IMR-90 (cell line): ENCODE measurements around the gene SAMD1. TPM values are rescaled to one million over a fixed set of nuclear protein-coding genes. Genes with fewer than 3 reads are reported as not detected.

ENCODE experiments used
- ATAC-seq: fragments of 200-7000 bp; cut with Tn5 transposase; 2 replicates; pipeline ENCODE4 v1.9.1; 2020; ENCODE audit warnings: low read depth, mild to moderate bottlenecking, moderate library complexity
- BruUV-seq: library from RNA; stranded (reverse); fragments of 400-500 nt; replicated peaks from 2 replicates; lab custom pipeline; 2021; lab: Mats Ljungman, UMichigan
- CTCF ChIA-PET: fragments of 300-600 bp; formaldehyde crosslinking; extraction: SDS; loops from one replicate; lab custom pipeline; 2021; ENCODE audit warnings: antibody characterized with exemption; lab: Yijun Ruan, JAX
- POLR2A ChIA-PET: fragments of 300-600 bp; sonication (Branson Sonifier 250); formaldehyde crosslinking; loops from one replicate; lab custom pipeline; 2022; ENCODE audit warnings: antibody characterized with exemption; ENCODE audit not compliant: unreplicated experiment; lab: Charles Lee
- DNase-seq: peaks from one replicate; pipeline ENCODE4 v3.0.0; 2013
- H2AFZ ChIP-seq: replicated peaks from 2 replicates; pipeline ENCODE3; 2013; ENCODE audit warnings: low read length, mild to moderate bottlenecking; ENCODE audit not compliant: poor library complexity
- H2AK5ac ChIP-seq: 2 replicates; pipeline ENCODE4 v1.6.1; 2013; ENCODE audit warnings: low read depth, low read length, inconsistent platforms
- H2AK9ac ChIP-seq: replicated peaks from 2 replicates; pipeline ENCODE3; 2013; ENCODE audit warnings: mild to moderate bottlenecking, low read depth, low read length, moderate library complexity; ENCODE audit not compliant: poor library complexity
- H2BK120ac ChIP-seq: 2 replicates; pipeline ENCODE4 v1.6.1; 2013; ENCODE audit warnings: low read depth, low read length, inconsistent platforms
- H2BK15ac ChIP-seq: 3 replicates; pipeline ENCODE4 v1.6.1; 2013; ENCODE audit warnings: low read depth, low read length, inconsistent platforms
- H2BK20ac ChIP-seq: 2 replicates; pipeline ENCODE4 v1.6.1; 2013; ENCODE audit warnings: low read depth, mild to moderate bottlenecking, inconsistent platforms, low read length, moderate library complexity
- H2BK5ac ChIP-seq: 2 replicates; pipeline ENCODE4 v1.6.1; 2013; ENCODE audit warnings: mild to moderate bottlenecking, low read depth, low read length, inconsistent platforms; ENCODE audit not compliant: poor library complexity, severe bottlenecking
- H3K14ac ChIP-seq: replicated peaks from 2 replicates; pipeline ENCODE4 v1.6.1; 2013; ENCODE audit warnings: low read depth, low read length, inconsistent platforms
- H3K18ac ChIP-seq: 2 replicates; pipeline ENCODE4 v1.6.1; 2013; ENCODE audit warnings: low read depth, low read length, control low read depth
- H3K23ac ChIP-seq: 2 replicates; pipeline ENCODE4 v1.6.1; 2013; ENCODE audit warnings: low read depth, low read length, inconsistent platforms
- H3K27ac ChIP-seq: 2 replicates; pipeline ENCODE4 v1.5.1; 2013; ENCODE audit warnings: mild to moderate bottlenecking, control low read depth, low read length; ENCODE audit not compliant: insufficient read depth
- H3K27me3 ChIP-seq: 2 replicates; pipeline ENCODE4 v1.6.1; 2013; ENCODE audit warnings: low read length; ENCODE audit not compliant: control insufficient read depth, insufficient read depth
- H3K36me3 ChIP-seq: 2 replicates; pipeline ENCODE4 v1.6.1; 2013; ENCODE audit warnings: low read length, mixed read lengths; ENCODE audit not compliant: control insufficient read depth, insufficient read depth
- H3K4ac ChIP-seq: 2 replicates; pipeline ENCODE4 v1.6.1; 2013; ENCODE audit warnings: low read depth, low read length, inconsistent platforms
- H3K4me1 ChIP-seq: 2 replicates; pipeline ENCODE4 v1.6.1; 2013; ENCODE audit warnings: low read length, mixed read lengths; ENCODE audit not compliant: control insufficient read depth, insufficient read depth
- H3K4me2 ChIP-seq: 2 replicates; pipeline ENCODE4 v1.6.1; 2013; ENCODE audit warnings: low read depth, mild to moderate bottlenecking, control low read depth, low read length, moderate library complexity
- H3K4me3 ChIP-seq: 2 replicates; pipeline ENCODE4 v1.5.1; 2013; ENCODE audit warnings: low read depth, mild to moderate bottlenecking, control low read depth, low read length, moderate library complexity; ENCODE audit not compliant: insufficient read depth
- H3K56ac ChIP-seq: 2 replicates; pipeline ENCODE4 v1.6.1; 2013; ENCODE audit warnings: low read length, inconsistent platforms; ENCODE audit not compliant: insufficient read depth; ENCODE audit errors: extremely low read depth
- H3K79me1 ChIP-seq, 2 experiments: 2 replicates each; pipeline ENCODE4 v1.6.1; 2013; ENCODE audit warnings: low read length in 2 of 2, inconsistent platforms in 1 of 2, low read depth in 1 of 2
- H3K9ac ChIP-seq: 2 replicates; pipeline ENCODE4 v1.6.1; 2013; ENCODE audit warnings: low read depth, low read length, control low read depth
- H3K9me1 ChIP-seq: 2 replicates; pipeline ENCODE4 v1.6.1; 2013; ENCODE audit warnings: low read length, inconsistent platforms; ENCODE audit not compliant: insufficient read depth
- H3K9me3 ChIP-seq: 2 replicates; pipeline ENCODE4 v1.6.1; 2013; ENCODE audit warnings: low read length; ENCODE audit not compliant: control insufficient read depth, insufficient read depth
- H4K20me1 ChIP-seq: 2 replicates; pipeline ENCODE4 v1.6.1; 2013; ENCODE audit warnings: low read length, inconsistent platforms; ENCODE audit not compliant: insufficient read depth
- H4K5ac ChIP-seq: 2 replicates; pipeline ENCODE4 v1.6.1; 2013; ENCODE audit warnings: mild to moderate bottlenecking, low read depth, low read length, control low read depth
- H4K8ac ChIP-seq, 2 experiments: 2 replicates each; pipeline ENCODE4 v1.6.1; 2013; ENCODE audit warnings: low read depth in 2 of 2, low read length in 2 of 2, control low read depth in 1 of 2, inconsistent platforms in 1 of 2
- H4K91ac ChIP-seq: 2 replicates; pipeline ENCODE4 v1.6.1; 2013; ENCODE audit warnings: low read depth, low read length, inconsistent platforms; ENCODE audit not compliant: insufficient read depth
- POLR2A ChIP-seq: IDR thresholded peaks from 2 replicates; pipeline ENCODE4 v1.6.1; 2012; ENCODE audit warnings: mild to moderate bottlenecking, low read depth, low read length
- WGBS, 2 experiments: methylation state at CpG; one replicate each; pipeline versions ENCODE4 v1.1.5 to v1.1.7; 2013; ENCODE audit warnings: missing lambda C conversion rate in 2 of 2; ENCODE audit not compliant: insufficient read length in 1 of 2; ENCODE audit errors: extremely low coverage in 2 of 2; 5-methylcytosine and 5-hydroxymethylcytosine counted together
- dilution Hi-C: fragments of 300-500 bp; cut with HindIII; formaldehyde crosslinking; loops from one replicate; pipeline ENCODE4 v1.14.3; 2018; ENCODE audit warnings: low sequenced_read_pairs; ENCODE audit not compliant: unreplicated experiment
- in situ Hi-C: fragments of 300-500 bp; cut with MboI; formaldehyde crosslinking; loops from 3 replicates; pipeline ENCODE4 v1.14.3; 2019; ENCODE audit warnings: low sequenced_read_pairs, inconsistent platforms, mixed read lengths
- intact Hi-C: fragments of 100-400 bp; cut with micrococcal nuclease; formaldehyde crosslinking; loops from 2 replicates; pipeline ENCODE4 v1.10.0; 2022
- polyA plus RNA-seq, 3 experiments: library from polyadenylated mRNA; depleted of rRNA; stranded (reverse); fragments of >200 nt; gene quantifications; 2 replicates each; pipeline ENCODE4 v1.2.3, GENCODE V29; 2012; ENCODE audit warnings: low replicate concordance in 1 of 3
- total RNA-seq: library from RNA; depleted of rRNA; stranded (reverse); fragments of >200 nt; gene quantifications from 2 replicates; pipeline ENCODE4 v1.2.3, GENCODE V29; 2012
- TF ChIP-seq, protein P1 (sequence below): conservative IDR thresholded peaks from 2 replicates; pipeline ENCODE4 v1.5.1; 2012; ENCODE audit warnings: mild to moderate bottlenecking, low read depth, low read length, improper control_type of control experiment

SAMD1 gene
- total and polyA plus RNA-seq, 2 of the 4 experiments (the other 2 are of a cell fraction) = 6.5 to 14.1 TPM

DNA sequence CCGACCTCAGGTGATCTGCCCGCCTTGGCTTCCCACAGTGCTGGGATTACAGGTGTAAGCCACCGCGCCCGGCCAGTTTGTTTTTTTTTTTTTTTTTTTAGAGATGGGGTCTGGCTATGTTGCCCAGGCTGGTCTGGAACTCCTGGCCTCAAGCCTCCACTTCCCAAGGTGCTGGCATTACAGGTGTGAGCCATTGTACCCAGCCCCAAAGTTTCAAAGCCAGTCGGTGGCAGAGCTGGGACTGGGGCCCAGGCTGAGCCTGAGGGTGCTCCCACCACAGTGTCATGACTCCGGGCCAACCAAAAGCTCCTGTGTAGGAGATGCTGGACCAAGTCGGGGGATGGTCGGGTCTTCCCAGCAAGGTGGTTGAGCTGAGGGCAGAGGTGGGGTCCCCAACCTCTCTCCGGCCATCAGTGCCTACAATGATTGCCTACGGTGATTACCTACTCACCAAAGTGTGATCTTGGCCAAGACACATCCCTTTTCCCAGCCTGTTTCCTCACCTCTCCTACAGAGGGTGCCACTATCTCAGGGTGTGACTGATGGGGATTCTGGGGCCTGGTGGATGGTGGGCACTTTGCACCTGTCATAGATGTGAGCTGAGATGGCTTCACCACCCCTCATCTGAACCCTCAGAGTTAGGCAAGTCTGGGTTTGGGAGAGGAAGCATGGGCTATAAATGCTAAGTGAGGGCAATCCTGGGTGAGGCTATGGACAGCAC, 5.9 kb upstream of the SAMD1 start:
- H2AK5ac ChIP-seq = no peak overlapping the region
- CTCF ChIA-PET = no interaction called here
- in situ Hi-C loops (loop anchor here (25.0 kb wide), 1 partner anchor 334 kb away; the partner anchor contains the start of genes C19orf53 and MRI1), intact Hi-C loops (no loop called here), dilution Hi-C loops (no loop called here)
- no peak overlapping the region for H3K18ac ChIP-seq
- H2BK120ac ChIP-seq = no peak overlapping the region
- no peak overlapping the region for H3K14ac ChIP-seq
- no peak overlapping the region for H2AK9ac ChIP-seq
- H3K79me1 ChIP-seq = no peaks in the 10 kb centered on the region; a peak in 1 of 4 replicates
- 100% methylated on average over 1 of the region's 11 CpGs; no CpG with 5 or more reads in 1 of the 2 experiments for WGBS, 2 experiments
- no peak overlapping the region for H2BK5ac ChIP-seq
- H2AFZ ChIP-seq = no peak overlapping the region
- DNase-seq (no peak), ATAC-seq (no peak)
- H3K9me1 ChIP-seq = peaks cover 3% of the 10 kb centered on the region; the same call in 1 of the 2 replicates
- POLR2A ChIA-PET = no interaction called here
- peaks cover 8% of the 10 kb centered on the region for H3K9me3 ChIP-seq
- no peaks in the 10 kb centered on the region for H4K20me1 ChIP-seq
- H3K27me3 ChIP-seq = no peaks in the 10 kb centered on the region
- H3K4me2 ChIP-seq = no peak overlapping the region
- no peak overlapping the region for H3K4me3 ChIP-seq
- no peak overlapping the region for H3K27ac ChIP-seq
- H3K56ac ChIP-seq = no peak overlapping the region
- BruUV-seq = no TSS peak
- H3K4me1 ChIP-seq = no peaks in the 10 kb centered on the region
- no peak overlapping the region for H4K91ac ChIP-seq
- no peak overlapping the region for H3K9ac ChIP-seq
- no peak overlapping the region for H4K8ac ChIP-seq
- H3K23ac ChIP-seq = no peak overlapping the region
- peaks cover 27% of the 10 kb centered on the region for H3K36me3 ChIP-seq
- TF ChIP-seq, protein P1, sequence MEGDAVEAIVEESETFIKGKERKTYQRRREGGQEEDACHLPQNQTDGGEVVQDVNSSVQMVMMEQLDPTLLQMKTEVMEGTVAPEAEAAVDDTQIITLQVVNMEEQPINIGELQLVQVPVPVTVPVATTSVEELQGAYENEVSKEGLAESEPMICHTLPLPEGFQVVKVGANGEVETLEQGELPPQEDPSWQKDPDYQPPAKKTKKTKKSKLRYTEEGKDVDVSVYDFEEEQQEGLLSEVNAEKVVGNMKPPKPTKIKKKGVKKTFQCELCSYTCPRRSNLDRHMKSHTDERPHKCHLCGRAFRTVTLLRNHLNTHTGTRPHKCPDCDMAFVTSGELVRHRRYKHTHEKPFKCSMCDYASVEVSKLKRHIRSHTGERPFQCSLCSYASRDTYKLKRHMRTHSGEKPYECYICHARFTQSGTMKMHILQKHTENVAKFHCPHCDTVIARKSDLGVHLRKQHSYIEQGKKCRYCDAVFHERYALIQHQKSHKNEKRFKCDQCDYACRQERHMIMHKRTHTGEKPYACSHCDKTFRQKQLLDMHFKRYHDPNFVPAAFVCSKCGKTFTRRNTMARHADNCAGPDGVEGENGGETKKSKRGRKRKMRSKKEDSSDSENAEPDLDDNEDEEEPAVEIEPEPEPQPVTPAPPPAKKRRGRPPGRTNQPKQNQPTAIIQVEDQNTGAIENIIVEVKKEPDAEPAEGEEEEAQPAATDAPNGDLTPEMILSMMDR = 0 out of 2 replicates have a peak, but pooled peaks have one; percentile 2
- no peak for TF ChIP-seq POLR2A
- H4K5ac ChIP-seq = no peak overlapping the region
- H3K4ac ChIP-seq = no peak overlapping the region
- no peak overlapping the region for H2BK20ac ChIP-seq
- no peak overlapping the region for H2BK15ac ChIP-seq
